GM18873 (cell line): Measurements from ENCODE around the gene G3BP1.
A peak's percentile ranks its signal among the peaks of the same experiment; 100 is the strongest.
"Not testable (repeated sequence)": the region's sequence is repeated elsewhere in the genome, so short reads cannot be mapped to it uniquely, and the experiment has no call there.

Source experiments
- ATAC-seq: cut with Tn5 transposase; IDR thresholded peaks from one replicate; pipeline ENCODE4 v1.9.1; 2021; ENCODE audit warnings: mild to moderate bottlenecking, moderate library complexity, moderate number of reproducible peaks; ENCODE audit not compliant: unreplicated experiment, low FRiP score

Gene G3BP1

GRCh38 chr5:151771259-151772028 lies at the start of gene G3BP1:
Gene G3BP1, plus strand, starts transcription at chr5:151771954. Its CDS starts 14,667 bp downstream, at chr5:151786621.
- ATAC-seq, result peak; percentile 89

- ATAC-seq, result no peak
Observed at GRCh38 chr5:151722546-151722945, 49.2 kb upstream of the G3BP1 start.

- no peak for ATAC-seq
Observed at GRCh38 chr5:151724360-151724759, 47.4 kb upstream of the G3BP1 start.

- not testable (repeated sequence) for ATAC-seq
Observed at GRCh38 chr5:151729597-151729996, 42.2 kb upstream of the G3BP1 start.

- no peak for ATAC-seq
Observed at GRCh38 chr5:151730381-151730780, 41.4 kb upstream of the G3BP1 start.

GRCh38 chr5:151733358-151734063 lies 38.2 kb upstream of the G3BP1 start:
- no peak for ATAC-seq

GRCh38 chr5:151734064-151734408 lies 37.7 kb upstream of the G3BP1 start:
- no peak for ATAC-seq

- ATAC-seq, result no peak
Observed at GRCh38 chr5:151735646-151736045, 36.1 kb upstream of the G3BP1 start.

GRCh38 chr5:151737431-151737830 lies 34.3 kb upstream of the G3BP1 start:
- no peak for ATAC-seq

GRCh38 chr5:151738125-151738848 lies 33.5 kb upstream of the G3BP1 start:
- no peak for ATAC-seq

GRCh38 chr5:151739395-151739794 lies 32.4 kb upstream of the G3BP1 start:
- ATAC-seq, result no peak

GRCh38 chr5:151739939-151740335 lies 31.8 kb upstream of the G3BP1 start:
- ATAC-seq, result no peak

GRCh38 chr5:151740336-151740942 lies 31.3 kb upstream of the G3BP1 start:
- ATAC-seq, result peak; percentile 57

- ATAC-seq, result no peak
Observed at GRCh38 chr5:151740958-151741373, 30.8 kb upstream of the G3BP1 start.

- no peak for ATAC-seq
Observed at GRCh38 chr5:151741678-151742423, 29.9 kb upstream of the G3BP1 start.

GRCh38 chr5:151742870-151743294 lies 28.9 kb upstream of the G3BP1 start:
- ATAC-seq, result no peak

GRCh38 chr5:151743530-151743929 lies 28.2 kb upstream of the G3BP1 start:
- ATAC-seq, result no peak

- ATAC-seq, result peak; percentile 53
Observed at GRCh38 chr5:151745071-151745705, 26.6 kb upstream of the G3BP1 start.

- ATAC-seq, result no peak
Observed at GRCh38 chr5:151750121-151750520, 21.6 kb upstream of the G3BP1 start.

- no peak for ATAC-seq
Observed at GRCh38 chr5:151751091-151751490, 20.7 kb upstream of the G3BP1 start.
